HEK293 (cell line): Measurements from ENCODE around the gene ZBED1.

Experiments used
- CTCF ChIA-PET: fragments of 350-600 bp; formaldehyde crosslinking; extraction: SDS; loops from one replicate; lab custom pipeline; 2021; ENCODE audit warnings: antibody characterized with exemption; lab: Yijun Ruan, JAX
- POLR2A ChIA-PET: fragments of 300-600 bp; formaldehyde crosslinking; extraction: SDS; loops from one replicate; lab custom pipeline; 2020; ENCODE audit warnings: antibody characterized with exemption, inconsistent platforms; lab: Yijun Ruan, JAX
- H3K27ac ChIP-seq: fragments of 200-500 bp; sonication (Bioruptor generic); 2 replicates; pipeline ENCODE4 v1.5.1; 2014; ENCODE audit warnings: low read depth, low read length, control low read depth, inconsistent platforms; ENCODE audit errors: extremely low read depth
- H3K36me3 ChIP-seq, 2 experiments: fragments of 200-500 bp in 1 of 2; sonication (Bioruptor generic) in 1 of 2; 1 replicate in 1 of 2; 2 replicates in 1 of 2; pipeline ENCODE4 v1.5.1; 2014 to 2017; ENCODE audit warnings: inconsistent platforms in 2 of 2, low read length in 2 of 2; ENCODE audit not compliant: control insufficient read depth in 2 of 2, insufficient read depth in 1 of 2
- H3K4me1 ChIP-seq: fragments of 200-500 bp; sonication (Bioruptor generic); 2 replicates; pipeline ENCODE4 v1.5.1; 2014; ENCODE audit warnings: mild to moderate bottlenecking, low read length, inconsistent platforms; ENCODE audit not compliant: control insufficient read depth, insufficient read depth
- H3K4me3 ChIP-seq: 2 replicates; pipeline ENCODE4 v1.5.1; 2011; ENCODE audit warnings: low read depth, mild to moderate bottlenecking, control low read depth, low read length, moderate library complexity
- H3K9me3 ChIP-seq: fragments of 200-500 bp; sonication (Bioruptor generic); 2 replicates; pipeline ENCODE4 v1.5.1; 2014; ENCODE audit warnings: low read depth, low read length, inconsistent platforms; ENCODE audit not compliant: control insufficient read depth, insufficient read depth
- GLIS1 ChIP-seq: fragments of 450-650 bp; formaldehyde crosslinking; IDR thresholded peaks from 2 replicates; pipeline ENCODE4 v1.5.1; 2016; ENCODE audit warnings: missing biosample characterization, missing genetic modification characterization
- KLF8 ChIP-seq: fragments of 450-650 bp; formaldehyde crosslinking; IDR thresholded peaks from 2 replicates; pipeline ENCODE4 v1.5.1; 2016; ENCODE audit warnings: missing biosample characterization, missing genetic modification characterization
- MEIS1 ChIP-seq: sonication (generic); formaldehyde crosslinking; IDR thresholded peaks from 2 replicates; pipeline ENCODE4 v1.8.1; 2022; ENCODE audit warnings: missing genetic modification reagents, mild to moderate bottlenecking, borderline replicate concordance
- PRDM2 ChIP-seq: fragments of 450-650 bp; formaldehyde crosslinking; IDR thresholded peaks from 2 replicates; pipeline ENCODE4 v1.5.1; 2016; ENCODE audit warnings: missing biosample characterization, missing genetic modification characterization, borderline replicate concordance
- RBAK ChIP-seq: fragments of 450-650 bp; formaldehyde crosslinking; IDR thresholded peaks from 2 replicates; pipeline ENCODE4 v1.5.1; 2016; ENCODE audit warnings: missing biosample characterization, missing genetic modification characterization
- TRIM28 ChIP-seq: IDR thresholded peaks from 2 replicates; pipeline ENCODE4 v1.6.1; 2011; ENCODE audit warnings: low read length, control low read depth, borderline replicate concordance
- YY1 ChIP-seq: fragments of 450-650 bp; formaldehyde crosslinking; IDR thresholded peaks from 2 replicates; pipeline ENCODE4 v1.5.1; 2018; ENCODE audit warnings: missing biosample characterization, missing genetic modification characterization
- ZBTB21 ChIP-seq: fragments of 450-650 bp; formaldehyde crosslinking; IDR thresholded peaks from 2 replicates; pipeline ENCODE4 v1.5.1; 2017; ENCODE audit warnings: missing biosample characterization, missing genetic modification characterization
- ZIC2 ChIP-seq: fragments of 450-650 bp; formaldehyde crosslinking; IDR thresholded peaks from 2 replicates; pipeline ENCODE4 v1.5.1; 2016; ENCODE audit warnings: missing biosample characterization, missing genetic modification characterization
- ZNF10 ChIP-seq: fragments of 450-650 bp; formaldehyde crosslinking; IDR thresholded peaks from 2 replicates; pipeline ENCODE4 v1.5.1; 2017; ENCODE audit warnings: missing biosample characterization, missing genetic modification characterization
- ZNF148 ChIP-seq: fragments of 450-650 bp; formaldehyde crosslinking; IDR thresholded peaks from 2 replicates; pipeline ENCODE4 v1.5.0; 2017; ENCODE audit warnings: missing biosample characterization, missing genetic modification characterization, borderline replicate concordance
- ZNF18 ChIP-seq: fragments of 450-650 bp; formaldehyde crosslinking; IDR thresholded peaks from 2 replicates; pipeline ENCODE4 v1.5.1; 2016; ENCODE audit warnings: missing biosample characterization, missing genetic modification characterization
- ZNF19 ChIP-seq: fragments of 450-650 bp; formaldehyde crosslinking; IDR thresholded peaks from 2 replicates; pipeline ENCODE4; 2016; ENCODE audit warnings: missing biosample characterization, missing genetic modification characterization, low read depth
- ZNF214 ChIP-seq: fragments of 450-650 bp; formaldehyde crosslinking; IDR thresholded peaks from 2 replicates; pipeline ENCODE4 v1.5.1; 2017; ENCODE audit warnings: missing biosample characterization, mild to moderate bottlenecking, missing genetic modification characterization, borderline replicate concordance
- ZNF239 ChIP-seq: fragments of 450-650 bp; formaldehyde crosslinking; IDR thresholded peaks from 2 replicates; pipeline ENCODE4 v1.5.1; 2016; ENCODE audit warnings: missing biosample characterization, missing genetic modification characterization
- ZNF302 ChIP-seq: fragments of 450-650 bp; formaldehyde crosslinking; IDR thresholded peaks from 2 replicates; pipeline ENCODE4 v1.5.1; 2016; ENCODE audit warnings: missing biosample characterization, missing genetic modification characterization, low read depth
- ZNF335 ChIP-seq: fragments of 450-650 bp; formaldehyde crosslinking; conservative IDR thresholded peaks from 2 replicates; pipeline ENCODE4 v1.5.1; 2016; ENCODE audit warnings: missing biosample characterization, missing genetic modification characterization
- ZNF558 ChIP-seq: fragments of 450-650 bp; formaldehyde crosslinking; IDR thresholded peaks from 2 replicates; pipeline ENCODE4 v1.5.1; 2016; ENCODE audit warnings: missing biosample characterization, missing genetic modification characterization
- ZNF596 ChIP-seq: fragments of 450-650 bp; IDR thresholded peaks from 2 replicates; pipeline ENCODE4 v1.5.0; 2018; ENCODE audit warnings: missing biosample characterization, mild to moderate bottlenecking, missing genetic modification characterization, moderate library complexity
- ZNF664 ChIP-seq: fragments of 450-650 bp; formaldehyde crosslinking; IDR thresholded peaks from 2 replicates; pipeline ENCODE4 v1.5.1; 2016; ENCODE audit warnings: missing biosample characterization, missing genetic modification characterization

The ZBED1 gene

GRCh38 chrX:2526390-2526789, 25.6 kb upstream of the ZBED1 start:
- H3K36me3 ChIP-seq: no peaks in the 10 kb centered on the region
- no peak overlapping the region for H3K4me3 ChIP-seq
- H3K9me3 ChIP-seq: no peaks in the 10 kb centered on the region
- TF ChIP-seq ZNF10: no peak
- no peaks in the 10 kb centered on the region for H3K4me1 ChIP-seq
- no peak overlapping the region for H3K27ac ChIP-seq
- ChIA-PET POLR2A (no interaction called here), CTCF (no interaction called here)

- Histone ChIP-seq H3K4me1 (no peaks in the 10 kb centered on the region), H3K27ac (no peak overlapping the region), H3K36me3 (no peaks in the 10 kb centered on the region), H3K9me3 (no peaks in the 10 kb centered on the region), H3K4me3 (no peak overlapping the region)
- ChIA-PET CTCF (no interaction called here), POLR2A (no interaction called here)
- no peak for TF ChIP-seq ZBTB21 (tag by site-specific recombination)
- TF ChIP-seq TRIM28: no peak
- no peak for TF ChIP-seq GLIS1 (tag by site-specific recombination)
- no peak for TF ChIP-seq ZIC2 (tag by site-specific recombination)
- no peak for TF ChIP-seq ZNF335 (tag by site-specific recombination)
- no peak for TF ChIP-seq ZNF558 (tag by site-specific recombination)
- no peak for TF ChIP-seq ZNF18
- TF ChIP-seq ZNF596 (tag by site-specific recombination): no peak
- TF ChIP-seq KLF8 (tag by site-specific recombination): no peak
- TF ChIP-seq ZNF664 (tag by site-specific recombination): no peak
- TF ChIP-seq RBAK (tag by site-specific recombination): no peak
- TF ChIP-seq ZNF239 (tag by site-specific recombination): no peak
- no peak for TF ChIP-seq ZNF19 (tag by site-specific recombination)
- TF ChIP-seq YY1 (tag by site-specific recombination): no peak
- TF ChIP-seq ZNF214 (tag by site-specific recombination): no peak
- no peak for TF ChIP-seq ZNF148 (tag by site-specific recombination)
- TF ChIP-seq ZNF302: no peak
- no peak for TF ChIP-seq MEIS1
- TF ChIP-seq PRDM2: no peak
Measured at GRCh38 chrX:2523911-2524310, 23.1 kb upstream of the ZBED1 start.
